Measurements from ENCODE around the gene MINDY1.

GRCh38 chr1:151039521-151039920 is 32.8 kb upstream of the MINDY1 start:
- TF ChIP-seq EZH2 (IDR thresholded peaks at IDR 0.05; ENCODE audit: borderline replicate concordance, low read depth, low read length, poor library complexity, severe bottlenecking) (no peak), CTCF (conservative IDR thresholded peaks at IDR 0.05; ENCODE audit: low read depth, low read length) (no peak)

Measured in A673 (cell line).